Measurements from ENCODE around the gene SPTBN5. TPM values are rescaled to one million over a fixed set of nuclear protein-coding genes. Genes with fewer than 3 reads are reported as not detected.

SPTBN5 gene
- total RNA-seq, 1 experiment from 2014 or later: 1.9 TPM

DNA sequence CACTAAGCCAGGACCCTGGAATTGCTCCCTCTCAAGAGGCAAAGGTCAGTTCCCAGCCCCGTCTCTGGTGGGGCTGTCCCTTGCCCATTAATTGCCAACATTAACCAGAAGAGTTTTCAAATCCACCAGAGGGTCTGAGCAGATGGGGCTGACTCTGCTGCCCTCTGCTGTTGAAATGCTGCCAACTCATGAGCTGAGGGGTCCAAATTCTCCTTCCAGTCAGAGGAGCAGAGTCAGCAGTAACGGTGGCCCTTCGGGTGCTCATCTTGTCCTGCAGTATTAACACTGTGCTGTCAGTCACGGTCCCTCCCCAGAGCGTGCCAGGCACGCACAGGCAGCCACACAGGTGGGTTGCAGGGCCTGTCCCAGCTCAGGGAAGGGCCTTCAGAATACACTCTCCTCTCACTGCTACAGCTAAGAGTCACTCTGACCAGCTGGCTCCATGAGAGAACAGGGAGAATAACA is 10.7 kb upstream of the SPTBN5 start:
- peak; percentile 65 for DNase-seq (ENCODE audit: low read depth)

- DNase-seq (ENCODE audit: low read depth): no peak
These were observed 9.9 kb upstream of the SPTBN5 start for GRCh38 chr15:41903782-41904181.

- DNase-seq (ENCODE audit: low read depth): no peak
These were observed 7.6 kb upstream of the SPTBN5 start for GRCh38 chr15:41901431-41901830.

DNA sequence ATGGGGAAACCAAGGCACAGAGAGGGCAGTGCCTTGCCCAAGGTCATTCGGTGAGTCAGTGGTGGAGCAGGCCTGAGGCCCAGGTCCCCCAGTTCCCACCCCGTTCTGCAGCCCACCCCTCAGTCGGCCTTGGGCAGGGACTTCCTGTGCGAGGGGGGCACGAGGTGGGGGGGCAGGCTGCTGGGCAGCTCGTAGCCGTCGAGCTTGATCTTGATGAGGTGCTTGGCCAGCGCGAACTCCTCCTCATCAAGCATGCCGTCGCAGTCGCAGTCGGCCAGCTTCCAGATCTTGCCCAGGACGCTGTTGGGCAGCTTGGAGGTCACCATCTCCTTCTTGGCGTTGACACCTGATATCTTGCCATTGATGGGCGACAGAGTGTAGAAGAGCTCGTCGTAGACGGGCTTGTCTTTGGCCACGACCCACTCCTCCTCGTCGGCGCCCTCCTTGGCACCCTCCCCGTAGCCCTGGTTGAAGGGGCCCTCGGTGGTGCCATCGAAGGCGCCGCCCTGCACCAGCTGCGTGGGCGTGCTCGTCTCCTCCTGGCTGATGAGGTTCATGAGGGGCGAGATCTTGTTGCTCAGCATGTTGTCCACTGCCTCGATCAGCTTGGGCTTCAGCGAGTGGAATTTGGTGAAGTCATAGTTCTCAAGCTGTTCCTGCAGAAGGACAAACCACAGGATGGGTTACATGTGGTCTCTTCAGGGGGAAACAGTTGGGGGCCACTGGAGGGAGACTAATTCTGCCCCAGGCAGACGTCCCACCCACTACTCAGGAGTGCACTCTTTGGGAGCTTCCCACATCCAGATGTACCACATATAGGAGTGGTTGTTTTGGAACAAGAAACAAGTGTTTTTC is 6.9 kb upstream of the SPTBN5 start:
- DNase-seq (ENCODE audit: low read depth): no peak

GRCh38 chr15:41899854-41900442 is 6.1 kb upstream of the SPTBN5 start:
- no peak for DNase-seq (ENCODE audit: low read depth)

GRCh38 chr15:41897363-41897799 is 3.5 kb upstream of the SPTBN5 start:
- DNase-seq (ENCODE audit: low read depth): no peak

DNA sequence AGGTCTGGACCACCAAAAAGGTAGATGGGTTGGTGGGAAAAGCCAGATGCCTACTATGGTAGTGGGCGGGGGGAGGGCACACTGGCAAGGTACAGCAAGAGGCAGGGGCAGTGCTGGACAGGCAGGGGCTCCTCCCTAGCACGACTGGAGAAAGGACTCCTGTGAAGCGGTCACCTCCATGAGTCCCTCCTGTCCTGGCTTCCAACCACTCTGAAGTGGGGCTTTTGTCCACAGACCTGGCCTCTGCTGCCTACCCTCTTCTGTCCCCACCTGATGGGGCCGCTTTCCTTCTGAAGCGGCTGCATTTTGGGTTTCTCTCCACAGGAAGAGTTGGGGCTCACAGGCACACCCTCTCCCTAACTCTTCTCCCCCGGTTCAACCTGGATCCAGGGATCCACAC is 2.7 kb upstream of the SPTBN5 start:
- DNase-seq (ENCODE audit: low read depth): no peak

- DNase-seq (ENCODE audit: low read depth): no peak
These were observed 2.1 kb upstream of the SPTBN5 start for GRCh38 chr15:41895957-41896356.

GRCh38 chr15:41895491-41895890 is 1.6 kb upstream of the SPTBN5 start:
- DNase-seq (ENCODE audit: low read depth): no peak

GRCh38 chr15:41894791-41895463 is 1.1 kb upstream of the SPTBN5 start:
- peak; percentile 91 for DNase-seq (ENCODE audit: low read depth)

GRCh38 chr15:41894251-41894790 is 468 bp upstream of the SPTBN5 start:
- DNase-seq (ENCODE audit: low read depth): no peak

- no peak for DNase-seq (ENCODE audit: low read depth)
These were observed 1.0 kb downstream of the SPTBN5 start for GRCh38 chr15:41892621-41893421.

DNA sequence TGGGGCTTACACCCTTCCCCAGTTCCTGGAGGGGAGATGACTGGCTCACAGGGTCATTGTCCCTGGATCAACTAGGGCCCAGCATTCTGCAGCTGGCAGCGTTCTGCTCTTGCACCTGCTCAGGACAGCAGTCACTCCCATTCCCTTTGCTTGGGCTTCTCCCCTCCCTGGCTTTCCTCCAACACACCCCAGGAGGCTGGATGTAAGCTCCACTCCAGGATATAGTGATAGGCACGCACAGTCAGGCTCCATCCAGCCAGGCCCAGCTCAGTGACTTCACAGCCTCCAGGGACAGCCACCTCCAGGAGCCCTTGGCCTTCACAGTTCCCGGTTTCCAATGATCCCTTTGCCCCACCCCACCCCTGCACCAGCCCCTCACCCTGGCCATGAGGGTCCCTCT is 1.9 kb downstream of the SPTBN5 start:
- no peak for DNase-seq (ENCODE audit: low read depth)

- DNase-seq (ENCODE audit: low read depth): no peak
These were observed 2.6 kb downstream of the SPTBN5 start for GRCh38 chr15:41891226-41891625.

GRCh38 chr15:41890050-41890690 is 3.7 kb downstream of the SPTBN5 start:
- no peak for DNase-seq (ENCODE audit: low read depth)

- DNase-seq (ENCODE audit: low read depth): no peak
These were observed 5.1 kb downstream of the SPTBN5 start for GRCh38 chr15:41888662-41889253.

DNA sequence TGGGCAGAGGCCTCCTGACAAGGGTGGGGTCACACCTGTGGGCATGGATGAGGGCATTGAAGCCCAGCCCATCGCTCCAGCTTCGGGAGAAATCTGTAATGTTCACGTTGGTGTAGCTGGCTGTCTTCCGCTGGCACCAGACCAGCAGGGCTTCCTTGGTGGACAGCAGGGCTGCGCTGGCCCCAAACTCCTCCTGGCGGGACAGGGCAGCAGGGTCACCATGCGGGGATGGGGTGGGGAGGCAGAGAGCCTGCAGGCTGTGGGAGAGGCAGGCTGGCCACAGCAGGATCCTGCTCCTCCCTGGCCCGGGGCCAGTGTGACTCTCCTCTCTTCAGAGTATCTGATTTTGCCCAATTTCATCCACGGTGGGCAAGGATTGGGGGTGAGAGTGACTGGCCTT is 6.0 kb downstream of the SPTBN5 start:
- DNase-seq (ENCODE audit: low read depth): no peak

- no peak for DNase-seq (ENCODE audit: low read depth)
These were observed 6.7 kb downstream of the SPTBN5 start for GRCh38 chr15:41887161-41887560.

- no peak for DNase-seq (ENCODE audit: low read depth)
These were observed 7.1 kb downstream of the SPTBN5 start for GRCh38 chr15:41886741-41887140.

DNA sequence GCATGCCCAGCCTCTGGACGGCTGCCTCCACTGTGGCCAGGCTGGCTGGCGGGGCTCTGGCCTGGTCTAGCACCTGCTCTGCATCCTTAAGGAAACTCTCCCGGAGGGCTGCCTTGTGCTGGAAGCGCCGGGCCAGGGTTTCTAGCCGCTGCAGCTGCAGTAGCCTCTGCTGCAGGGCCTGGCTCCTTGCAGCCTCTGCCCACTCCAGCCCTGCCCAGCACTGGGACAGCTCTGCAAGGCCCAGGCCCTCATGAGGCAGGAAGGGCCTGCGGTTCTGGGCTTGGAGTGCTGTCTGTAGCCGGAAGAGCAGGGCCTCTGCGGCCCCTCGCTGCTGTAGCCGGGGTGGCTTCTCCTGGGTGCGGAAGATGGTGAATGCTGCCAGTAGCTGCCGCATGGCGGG is 8.0 kb downstream of the SPTBN5 start:
- no peak for DNase-seq (ENCODE audit: low read depth)

DNA sequence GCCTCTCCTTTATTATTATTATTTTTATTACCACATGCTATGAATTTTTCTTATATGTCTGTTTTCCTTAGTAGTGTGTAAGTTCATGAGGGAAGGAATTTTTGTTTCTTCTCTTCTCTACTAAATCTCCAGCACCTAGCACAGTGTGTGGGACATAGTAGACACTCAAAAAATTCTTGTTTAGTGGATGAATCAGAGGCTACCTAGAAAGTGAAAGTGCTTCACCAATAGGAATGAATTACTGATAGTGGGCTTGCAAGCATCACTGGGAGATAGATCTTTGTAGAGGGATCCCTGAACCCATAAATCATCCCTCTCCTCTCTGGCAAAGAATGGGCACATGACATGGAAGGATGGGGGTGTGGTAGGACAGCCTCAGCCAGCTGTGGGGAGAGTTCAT is 8.5 kb downstream of the SPTBN5 start:
- DNase-seq (ENCODE audit: low read depth): no peak

Measured in RPMI7951 (cell line).